ENCODE measurements around the gene MRPL10.

MRPL10 gene

DNA sequence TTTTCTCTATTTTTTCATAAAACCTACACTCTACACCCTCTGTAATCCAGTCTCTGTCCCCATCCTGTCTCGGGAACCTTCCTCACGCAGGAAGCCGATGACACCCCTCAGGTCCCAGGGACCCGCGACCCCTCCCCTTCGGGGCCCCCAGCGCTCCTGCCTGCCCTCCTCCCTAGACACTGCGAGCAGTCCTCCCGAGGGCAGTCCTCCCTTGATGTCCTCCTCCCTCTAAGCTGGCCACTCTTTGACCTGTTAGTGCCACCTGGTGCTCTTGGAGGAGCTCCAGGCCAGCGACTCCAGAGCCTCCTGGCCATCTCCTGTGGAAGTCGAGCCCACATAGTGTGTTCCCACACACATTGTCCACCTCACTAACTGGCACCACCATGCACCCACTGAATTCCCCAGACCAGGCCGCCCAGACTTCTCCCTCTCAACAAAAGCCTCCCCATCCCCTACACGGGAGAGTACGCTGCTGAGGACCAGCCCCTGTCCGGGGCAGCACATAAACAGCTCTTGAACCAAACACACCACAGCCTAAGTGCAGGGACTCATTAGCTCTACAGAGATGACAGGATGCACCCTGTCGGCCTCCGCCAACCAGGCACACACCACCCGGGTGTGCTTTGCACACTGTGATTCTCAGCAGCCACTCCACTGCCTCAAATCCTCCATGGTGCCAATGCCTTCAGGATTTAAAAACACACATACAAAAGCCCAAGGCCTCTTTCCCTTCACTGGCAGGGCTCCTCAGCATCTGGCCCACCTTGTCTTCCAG lies 19.0 kb downstream of the MRPL10 start:
- no peak for DNase-seq

DNA sequence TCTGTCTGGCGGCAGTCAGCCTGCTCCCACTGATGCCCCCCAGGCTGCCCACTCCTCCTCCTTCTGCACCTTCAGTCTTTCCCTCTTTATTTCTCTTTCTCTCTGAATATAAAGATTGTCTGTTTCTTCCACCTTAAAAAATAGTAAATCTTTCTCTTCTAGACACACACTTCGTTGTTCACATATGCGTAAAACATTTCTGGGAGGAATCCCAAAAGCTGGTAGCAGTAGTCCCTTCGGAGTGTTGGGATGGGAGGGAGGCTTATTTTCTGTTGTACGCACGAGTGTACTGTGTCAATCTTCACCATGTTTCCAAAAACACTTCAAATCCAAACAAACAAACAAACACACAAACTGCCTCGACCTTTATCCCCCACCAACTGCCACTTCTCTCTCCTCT lies 19.6 kb downstream of the MRPL10 start:
- DNase-seq = no peak

DNA sequence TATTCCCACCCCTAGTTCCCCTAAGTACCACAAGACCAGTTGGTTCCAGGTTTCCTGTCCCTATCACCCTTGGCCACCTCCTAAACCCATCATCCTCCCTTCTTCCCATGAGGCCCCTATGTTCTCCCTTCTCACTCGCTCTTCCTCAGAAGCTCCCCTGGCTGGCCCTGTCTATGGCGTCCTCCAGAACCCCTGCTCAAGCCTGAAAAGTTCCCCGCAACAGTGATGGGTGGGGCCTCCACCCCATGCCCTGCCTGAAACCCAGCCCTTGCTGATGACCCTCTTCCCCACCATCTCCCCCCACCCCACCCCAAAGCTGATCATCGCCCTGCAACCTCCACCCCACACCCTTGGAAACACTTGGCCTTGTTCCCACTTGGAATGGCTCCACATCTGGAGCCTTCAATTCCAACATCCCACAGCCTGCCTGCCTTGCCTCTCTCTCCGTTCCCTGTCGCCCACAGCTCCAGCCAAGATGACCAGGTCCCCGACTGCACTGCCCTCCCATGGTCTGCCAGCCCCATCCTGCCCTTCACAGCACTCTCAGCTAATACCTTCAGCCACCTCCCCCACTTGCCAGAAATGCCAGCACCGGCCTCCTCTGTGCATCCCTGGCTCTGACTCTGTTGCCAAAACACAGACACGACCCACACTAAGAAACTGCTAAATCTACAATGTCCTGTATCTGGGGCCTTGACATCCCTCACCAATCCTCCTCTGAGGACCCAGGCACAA lies 20.3 kb downstream of the MRPL10 start:
- DNase-seq = no peak

DNA sequence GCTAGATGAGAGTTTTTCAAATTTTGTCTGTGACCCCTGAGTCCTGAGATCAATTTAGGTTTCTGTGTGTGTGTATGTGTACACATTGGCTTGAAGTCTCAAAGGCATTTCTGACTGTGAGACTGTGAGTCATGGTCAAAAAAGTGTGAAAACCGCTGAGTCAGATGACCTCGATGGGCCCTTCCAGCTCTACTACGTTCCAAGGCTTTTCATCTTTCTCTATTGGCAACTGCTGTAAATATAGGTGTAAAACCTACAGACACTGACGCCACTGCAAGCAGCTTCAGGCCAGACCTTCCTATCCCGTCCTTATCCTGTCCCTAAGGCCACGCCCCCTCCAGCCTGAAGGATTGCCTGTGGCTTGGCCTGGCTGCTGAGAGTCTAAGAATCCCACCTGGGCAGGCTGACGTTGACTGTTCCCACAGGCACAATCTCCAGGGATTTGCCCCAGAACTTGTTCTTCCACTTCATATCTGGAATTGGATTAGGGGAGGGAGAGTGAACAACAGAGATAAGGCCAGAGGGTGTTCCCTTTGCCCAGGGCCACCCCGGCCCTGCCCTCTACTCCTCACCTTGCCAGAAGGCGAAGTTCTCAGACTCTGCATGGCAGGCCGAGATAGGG lies 21.0 kb downstream of the MRPL10 start:
- DNase-seq = no peak

GRCh38 chr17:47808830-47809480 lies 22.4 kb downstream of the MRPL10 start:
- no peak for DNase-seq

DNA sequence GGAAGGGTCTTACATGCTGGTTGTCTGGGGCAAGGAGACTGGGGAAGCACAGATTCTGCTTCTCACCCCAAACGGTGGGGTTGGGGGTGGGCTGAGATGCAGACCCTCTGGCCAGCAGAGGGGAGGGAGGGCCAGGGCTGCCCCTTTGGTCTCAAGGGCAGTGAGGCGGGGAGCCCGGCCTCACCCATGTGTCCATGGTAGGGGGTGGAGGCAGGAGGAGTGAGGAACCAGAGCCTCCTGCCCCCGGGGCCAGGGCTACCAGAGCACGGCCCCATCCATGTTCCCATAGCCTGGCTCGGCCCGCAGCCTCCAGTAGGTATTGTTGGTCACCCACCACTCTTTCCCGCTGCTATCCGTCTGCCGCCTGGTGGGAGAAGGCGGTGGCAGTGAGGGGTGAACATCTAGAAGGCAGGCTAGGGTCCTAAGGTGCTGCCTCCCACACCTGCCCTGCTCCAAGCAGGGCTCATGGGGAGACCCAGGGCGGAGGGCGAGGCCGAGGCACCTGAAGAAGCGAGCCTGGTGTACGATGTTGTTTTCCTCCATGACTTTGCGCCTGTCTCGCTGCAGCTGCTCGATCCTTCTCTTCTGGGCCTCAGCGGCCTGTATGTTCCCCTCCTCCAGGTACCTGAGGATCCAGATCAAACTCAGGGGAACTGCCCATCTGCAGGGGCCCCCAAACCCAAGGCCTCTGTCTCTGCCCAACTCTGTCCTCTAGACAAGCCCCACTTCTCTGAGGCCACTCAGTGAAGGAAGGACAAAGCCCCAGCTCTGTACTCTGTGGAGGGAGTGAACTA lies 23.1 kb downstream of the MRPL10 start:
- DNase-seq = no peak

DNA sequence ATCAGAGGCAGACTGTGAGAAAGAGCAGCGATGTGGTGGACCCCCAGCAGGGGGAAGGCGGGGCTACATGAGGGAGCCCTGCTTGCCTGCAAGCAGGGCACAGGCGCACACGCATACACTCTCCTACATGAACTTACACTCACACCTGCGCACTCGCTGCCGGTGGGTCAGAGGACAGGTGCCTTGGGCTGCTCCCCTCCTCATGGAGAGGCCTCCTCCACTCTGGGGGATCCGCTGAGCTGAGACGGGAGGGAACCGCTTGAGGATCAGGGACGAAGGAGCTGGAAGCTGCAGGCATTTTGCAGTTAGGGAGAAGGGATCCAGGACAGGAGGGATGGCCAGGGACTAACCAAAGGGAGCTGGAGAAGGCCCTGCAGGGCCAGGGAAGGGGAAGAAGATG lies 23.9 kb downstream of the MRPL10 start:
- no peak for DNase-seq

- no peak for DNase-seq
Observed at GRCh38 chr17:47806913-47807255, 24.5 kb downstream of the MRPL10 start.

DNA sequence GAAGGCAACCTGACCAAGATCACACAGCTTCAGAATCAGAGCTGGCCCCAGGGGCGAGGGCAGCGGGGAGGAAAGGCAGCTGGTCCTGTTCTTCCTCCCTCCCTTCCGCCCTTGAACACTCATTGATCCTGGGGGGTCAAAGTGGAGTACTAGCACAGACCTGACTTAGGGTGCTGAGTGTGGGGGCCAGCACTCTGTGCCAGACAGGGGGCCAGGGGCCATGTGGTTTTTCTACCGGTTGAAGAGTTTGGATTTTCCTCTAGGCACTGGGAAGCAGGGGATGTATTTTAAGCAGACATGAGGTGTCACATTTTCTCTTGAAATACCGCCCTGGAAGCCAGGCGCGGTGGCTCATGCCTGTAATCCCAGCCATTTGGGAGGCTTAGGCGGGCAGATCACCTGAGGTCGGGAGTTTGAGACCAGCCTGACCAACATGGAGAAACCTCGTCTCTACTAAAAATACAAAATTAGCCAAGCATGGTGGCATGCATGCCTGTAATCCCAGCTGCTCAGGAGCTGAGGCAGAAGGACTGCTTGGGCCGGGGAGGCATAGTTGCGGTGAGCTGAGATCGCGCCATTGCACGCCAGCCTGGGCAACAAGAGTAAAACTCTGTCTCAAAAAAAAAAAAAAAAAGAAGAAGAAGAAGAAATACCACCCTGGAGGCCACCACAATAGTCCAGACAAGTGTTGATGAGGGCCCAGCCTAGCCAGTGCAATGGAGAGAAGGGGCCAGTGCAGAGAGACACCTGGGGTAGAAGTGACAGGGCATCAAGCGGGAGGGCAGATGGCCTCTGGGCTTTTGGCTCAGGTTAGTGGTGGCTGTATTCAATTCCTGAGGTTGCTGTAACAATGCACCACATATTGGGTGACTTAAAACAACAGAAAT lies 25.1 kb downstream of the MRPL10 start:
- no peak for DNase-seq

DNA sequence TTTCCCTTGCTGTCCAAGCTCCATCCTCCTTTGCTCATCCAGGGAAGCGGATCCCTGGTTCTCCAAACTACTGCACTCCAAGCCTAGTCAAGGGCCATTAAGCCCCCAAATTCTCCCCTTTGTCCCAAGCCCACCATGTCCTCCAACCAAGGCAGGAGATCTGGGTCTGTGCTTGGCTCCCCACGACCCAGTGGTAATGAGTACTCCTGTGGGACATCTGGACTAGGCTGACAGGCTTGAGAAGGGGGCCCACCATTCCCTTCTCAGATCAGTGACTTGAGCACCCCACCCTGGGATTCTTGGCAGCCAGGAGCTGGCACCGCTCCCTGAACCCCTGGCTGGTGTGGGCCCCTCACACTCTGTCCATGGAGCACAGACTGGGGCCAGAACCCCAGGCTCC lies 26.9 kb downstream of the MRPL10 start:
- DNase-seq = no peak

- DNase-seq = no peak
Observed at GRCh38 chr17:47803751-47804150, 27.6 kb downstream of the MRPL10 start.

DNA sequence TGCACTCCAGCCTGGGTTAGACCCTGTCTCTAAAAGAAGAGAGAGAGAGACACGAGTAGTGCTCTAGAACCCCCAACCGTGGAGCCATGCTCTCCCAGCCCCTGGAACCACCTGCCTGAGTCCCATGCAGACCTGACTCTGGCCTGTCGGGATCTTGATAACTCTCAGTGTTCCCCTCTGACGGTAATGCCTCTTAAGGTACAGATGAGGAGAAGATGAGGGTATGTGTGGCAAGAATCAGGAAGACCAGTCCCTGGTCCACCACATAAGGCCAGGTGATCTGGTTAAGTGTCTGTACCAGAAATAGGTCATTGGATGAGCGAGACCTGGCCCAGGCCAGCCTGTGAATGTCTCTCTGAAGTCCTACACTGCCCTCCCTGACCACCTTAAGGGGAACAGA lies 28.1 kb downstream of the MRPL10 start:
- no peak for DNase-seq

GRCh38 chr17:47802341-47803022 lies 28.9 kb downstream of the MRPL10 start:
- peak; percentile 42 for DNase-seq

GRCh38 chr17:47801906-47802305 lies 29.4 kb downstream of the MRPL10 start:
- DNase-seq = no peak

DNA sequence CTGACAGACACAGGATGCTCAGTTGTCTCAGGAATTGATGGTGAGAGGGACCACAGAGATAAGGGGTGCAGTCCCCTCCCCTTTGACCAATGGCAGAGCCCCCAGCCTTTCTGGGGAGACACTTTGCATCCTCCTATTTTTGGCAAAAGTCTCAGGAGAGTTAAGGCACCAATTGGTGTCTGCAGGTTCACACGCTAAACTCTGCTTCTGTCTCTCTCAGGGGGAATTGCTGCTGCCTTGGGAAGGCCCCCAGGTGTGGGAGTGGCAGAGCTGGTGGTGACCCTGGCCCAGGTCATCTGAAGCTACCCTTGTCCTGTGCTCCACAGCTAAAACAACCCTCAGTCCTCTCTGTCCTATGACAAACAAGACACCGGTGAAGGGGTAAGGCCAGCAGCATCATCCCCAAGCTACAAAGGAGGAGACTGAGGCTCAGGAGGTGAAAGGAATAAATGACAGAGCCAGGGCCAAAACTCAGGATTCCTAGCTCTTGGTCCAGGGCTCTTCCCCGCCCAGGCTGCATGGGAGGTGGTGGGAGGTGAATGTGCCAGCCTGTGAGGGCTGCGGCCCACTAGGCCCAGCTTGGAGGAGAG lies 30.1 kb downstream of the MRPL10 start:
- DNase-seq = no peak

- no peak for DNase-seq
Observed at GRCh38 chr17:47800686-47801085, 30.7 kb downstream of the MRPL10 start.

DNA sequence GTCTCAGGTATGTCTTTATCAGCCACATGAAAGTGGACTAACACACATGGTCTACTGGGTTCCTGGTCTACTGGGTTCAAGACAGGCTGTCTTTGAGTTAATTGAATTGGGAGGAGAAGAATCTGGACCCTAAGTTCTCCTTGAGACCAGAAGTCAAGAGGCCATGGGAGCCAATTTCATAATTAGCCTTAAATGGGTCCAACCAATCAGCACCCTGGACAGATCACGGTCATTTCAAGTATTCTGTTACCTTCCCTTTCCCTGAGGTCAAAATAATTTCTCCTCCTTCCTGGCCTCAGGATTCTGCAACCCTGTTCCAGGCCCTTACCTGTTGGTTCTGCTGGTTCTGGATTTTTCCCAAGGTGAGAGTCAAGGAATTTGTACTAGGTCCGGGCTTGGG lies 33.5 kb downstream of the MRPL10 start:
- DNase-seq = no peak

- no peak for DNase-seq
Observed at GRCh38 chr17:47792979-47793378, 38.4 kb downstream of the MRPL10 start.

DNA sequence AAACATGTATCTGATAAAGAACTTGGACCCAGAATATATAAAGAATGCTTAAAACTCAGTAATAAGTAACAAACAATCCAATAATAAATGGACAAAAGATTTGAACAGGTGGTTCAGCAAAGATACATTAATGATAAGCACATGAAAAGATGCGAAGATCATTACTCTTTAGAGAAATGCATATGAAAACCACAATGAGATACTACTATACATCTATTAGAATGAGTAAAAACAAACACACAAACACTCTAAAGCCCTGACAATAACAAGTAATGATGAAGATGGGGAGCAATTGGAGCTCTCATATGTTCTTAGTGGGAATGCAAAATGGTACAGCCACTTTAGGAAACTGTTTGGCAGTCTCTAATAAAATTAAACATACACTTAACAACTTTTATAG lies 38.9 kb downstream of the MRPL10 start:
- no peak for DNase-seq

DNA sequence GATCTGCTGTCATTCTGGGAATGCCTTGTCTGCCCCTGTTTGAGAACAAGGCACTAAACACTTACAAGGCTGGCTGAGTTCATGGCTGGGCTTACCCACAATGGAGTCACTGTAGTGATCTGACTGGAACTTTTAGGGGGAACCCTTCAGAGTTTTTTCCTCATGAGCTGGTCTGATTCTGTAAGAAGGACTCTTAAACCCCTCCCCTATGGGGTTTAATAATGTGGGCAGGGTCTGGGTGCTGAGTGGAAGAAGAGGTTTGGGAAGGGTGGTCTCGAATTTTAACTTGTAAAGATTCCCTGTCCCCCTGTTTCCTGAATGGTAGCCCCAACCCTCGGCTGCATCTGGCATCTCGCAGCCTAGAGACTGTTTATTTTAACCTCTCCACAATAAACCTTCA lies 40.3 kb downstream of the MRPL10 start:
- DNase-seq = no peak

Data from effector CD4-positive, alpha-beta T cell (primary cell).